HG03064 (cell line): Measurements from ENCODE around the gene DLG2.

ENCODE experiments used
- ATAC-seq: cut with Tn5 transposase; IDR thresholded peaks from one replicate; pipeline ENCODE4 v1.9.1; 2021; ENCODE audit warnings: low read depth; ENCODE audit not compliant: unreplicated experiment

The DLG2 gene

DNA sequence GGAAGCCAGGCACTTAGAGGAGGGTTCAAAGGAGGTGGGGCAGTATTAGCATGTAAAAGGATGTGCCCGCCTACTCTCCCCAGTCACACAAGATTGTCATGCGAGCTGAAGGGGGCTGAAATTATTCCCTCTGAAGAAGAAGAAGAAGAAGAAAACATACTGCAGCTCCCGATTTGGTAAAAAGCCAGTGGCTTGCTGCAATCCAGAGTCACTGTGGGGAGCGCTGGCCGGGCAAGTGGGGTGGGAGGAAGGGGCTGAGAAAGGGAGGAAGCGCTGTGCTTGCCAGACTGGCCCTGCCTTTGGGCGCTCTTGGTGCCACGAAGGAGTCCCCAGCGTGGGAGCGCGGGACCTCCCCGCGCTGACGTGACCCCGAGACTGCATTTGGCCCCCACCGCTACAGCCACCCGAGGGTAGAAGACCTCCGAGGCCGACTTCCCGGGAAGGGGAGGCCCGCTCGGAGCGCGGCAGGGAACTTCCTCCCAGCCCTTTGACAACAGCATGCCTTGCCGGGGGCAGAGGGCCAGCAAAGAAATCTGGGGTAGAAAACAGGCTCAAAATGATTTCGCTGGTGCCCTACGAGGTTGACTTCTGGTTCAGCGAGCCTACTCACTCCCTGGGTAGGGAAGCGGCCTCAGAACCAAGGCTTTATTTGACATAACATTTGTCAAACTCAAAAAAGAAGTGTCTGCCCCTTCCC lies 906.3 kb downstream of the DLG2 start:
- ATAC-seq: no peak

DNA sequence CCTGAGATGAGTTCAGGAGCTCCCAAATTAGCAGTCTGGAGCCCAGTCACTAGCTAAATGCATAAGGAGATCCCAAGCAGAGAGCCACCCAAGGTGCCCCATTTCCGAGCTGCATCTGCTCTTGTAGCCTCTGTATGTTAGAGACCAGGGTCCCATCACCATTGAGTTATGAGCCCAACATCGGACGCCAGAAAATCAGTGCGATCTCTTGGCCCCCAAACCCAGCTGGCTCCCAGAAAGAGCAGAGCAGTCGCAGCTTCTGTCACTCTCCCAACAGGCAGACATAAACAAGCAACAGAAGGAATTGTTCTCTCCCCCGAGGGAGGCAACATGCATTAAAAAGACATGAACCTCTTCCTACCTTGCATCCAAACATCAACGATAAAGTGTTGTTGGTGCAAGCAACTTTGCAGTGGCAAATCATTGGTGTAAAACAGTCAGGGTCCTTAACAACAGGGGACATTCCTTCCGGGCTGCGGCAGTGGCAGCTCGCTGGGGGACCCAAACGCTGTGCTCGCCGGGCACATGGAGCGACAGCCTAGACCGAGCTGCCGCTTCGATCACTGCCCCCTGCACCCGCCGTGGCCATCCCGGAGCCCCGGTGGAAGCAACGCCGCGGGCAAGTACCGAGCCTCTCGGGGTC lies 907.1 kb downstream of the DLG2 start:
- ATAC-seq: no peak

DNA sequence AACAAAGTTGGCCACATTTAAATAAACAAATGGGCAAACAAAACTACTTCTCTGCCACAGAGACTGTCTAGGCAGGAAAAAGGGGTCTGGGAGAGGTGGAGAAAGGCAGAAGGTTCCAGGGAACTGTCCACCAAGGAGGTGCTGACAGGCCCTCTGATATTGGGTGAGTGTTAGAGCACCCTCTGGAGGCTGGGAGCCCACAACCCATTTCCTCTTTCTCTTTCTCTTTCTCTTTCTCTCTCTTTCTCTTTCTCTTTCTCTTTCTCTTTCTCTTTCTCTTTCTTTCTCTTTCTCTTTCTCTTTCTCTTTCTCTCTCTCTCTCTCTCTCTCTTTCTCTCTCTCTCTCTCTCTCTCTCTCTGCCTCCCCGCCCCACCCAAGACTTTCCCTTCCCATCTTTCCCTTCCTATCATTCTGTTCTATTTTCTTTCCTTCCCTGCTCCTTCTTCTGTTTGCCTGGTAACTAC lies 912.8 kb downstream of the DLG2 start:
- peak; percentile 85 for ATAC-seq

DNA sequence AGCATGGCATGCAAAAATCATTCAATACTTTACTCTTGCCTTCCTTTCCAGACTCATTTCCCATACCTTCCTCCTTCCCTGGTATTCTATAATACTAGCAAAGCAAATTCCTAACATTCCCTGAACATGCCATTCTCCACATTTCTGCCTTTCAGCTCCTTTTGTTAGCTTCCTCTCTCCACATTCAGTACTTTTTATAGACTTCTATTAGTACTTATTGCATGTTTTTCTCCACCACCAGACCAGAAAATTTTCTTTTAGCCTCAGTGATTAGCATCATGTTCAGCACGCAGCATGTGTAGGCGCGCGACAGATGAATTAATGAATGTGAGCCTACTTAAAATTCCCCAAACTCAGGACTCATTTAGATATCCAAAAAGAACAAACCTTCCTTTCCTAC lies 935.3 kb downstream of the DLG2 start:
- ATAC-seq: no peak

DNA sequence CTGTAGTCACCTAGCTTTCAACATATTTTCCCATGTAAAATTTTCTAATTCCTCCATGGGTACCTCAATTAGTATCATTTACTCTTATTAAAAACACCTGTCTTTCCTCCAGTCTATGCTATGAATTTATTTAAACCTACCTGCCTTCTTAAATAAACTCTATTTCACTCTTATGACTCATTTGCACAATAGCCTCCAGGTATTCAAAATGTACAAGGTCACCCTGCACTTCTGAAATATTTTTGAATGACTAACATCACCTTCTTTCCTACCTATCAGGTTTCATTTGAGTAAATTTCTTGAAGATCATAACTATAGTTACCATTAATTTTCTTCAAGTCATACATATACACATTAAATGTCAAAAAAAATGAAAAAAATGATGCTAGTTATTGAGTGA lies 939.7 kb downstream of the DLG2 start:
- ATAC-seq: no peak

DNA sequence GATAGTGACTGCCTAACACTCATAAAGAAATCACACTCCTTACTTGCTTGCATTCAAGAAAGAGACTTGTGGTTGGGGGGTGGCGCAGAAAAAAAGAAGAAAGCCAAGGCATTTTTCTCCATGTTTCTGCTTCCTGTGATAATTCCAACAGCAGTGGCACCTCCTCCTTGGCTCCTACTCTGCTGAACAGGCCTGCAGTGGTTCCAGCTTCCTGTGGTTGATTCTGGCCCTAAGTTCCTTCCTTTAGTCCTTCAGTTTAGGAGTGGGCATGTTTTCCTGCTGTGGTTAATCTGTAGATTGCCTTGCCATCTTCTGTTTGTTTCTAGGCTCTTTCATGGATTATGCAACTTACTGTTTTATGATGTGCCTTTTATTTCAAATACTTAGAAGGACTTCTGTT lies 940.4 kb downstream of the DLG2 start:
- no peak for ATAC-seq

DNA sequence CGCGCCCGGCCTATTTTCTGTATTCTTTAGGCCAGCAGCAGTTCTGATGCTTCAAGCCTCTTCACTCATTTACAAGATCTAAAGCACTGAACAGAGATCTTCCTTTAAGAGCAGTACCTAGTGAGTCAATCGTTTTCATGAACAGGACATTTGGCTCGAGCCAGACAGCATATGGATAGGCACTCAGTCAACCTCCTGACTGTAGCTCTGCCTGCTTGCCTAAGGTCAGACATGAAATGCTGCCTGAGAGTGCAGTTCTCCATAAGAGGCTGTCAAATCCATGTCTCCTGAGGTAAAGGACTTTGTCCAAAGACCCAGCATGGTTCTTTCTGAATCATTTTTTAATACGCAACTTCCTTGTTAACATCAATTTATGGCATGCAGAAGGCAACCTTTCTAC lies 941.2 kb downstream of the DLG2 start:
- ATAC-seq: no peak

DNA sequence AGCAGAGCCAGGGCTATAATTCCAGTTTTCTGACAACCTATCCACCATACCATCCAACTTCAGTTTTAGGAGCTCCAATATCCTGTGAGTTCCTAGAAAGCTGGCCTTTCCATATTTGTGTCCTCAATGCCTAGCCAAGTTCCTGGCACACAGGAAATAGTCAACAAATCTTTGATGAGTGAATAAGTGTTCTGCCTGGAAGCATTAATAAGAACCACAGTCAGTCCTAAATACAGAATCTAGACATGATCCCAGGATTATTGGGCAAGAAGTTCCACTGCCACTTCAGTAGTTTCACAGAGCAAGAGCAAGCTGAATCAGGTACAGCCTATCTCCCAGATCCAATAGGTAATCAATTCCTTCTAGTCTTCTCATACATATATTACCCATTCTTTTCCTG lies 942.0 kb downstream of the DLG2 start:
- ATAC-seq: no peak

DNA sequence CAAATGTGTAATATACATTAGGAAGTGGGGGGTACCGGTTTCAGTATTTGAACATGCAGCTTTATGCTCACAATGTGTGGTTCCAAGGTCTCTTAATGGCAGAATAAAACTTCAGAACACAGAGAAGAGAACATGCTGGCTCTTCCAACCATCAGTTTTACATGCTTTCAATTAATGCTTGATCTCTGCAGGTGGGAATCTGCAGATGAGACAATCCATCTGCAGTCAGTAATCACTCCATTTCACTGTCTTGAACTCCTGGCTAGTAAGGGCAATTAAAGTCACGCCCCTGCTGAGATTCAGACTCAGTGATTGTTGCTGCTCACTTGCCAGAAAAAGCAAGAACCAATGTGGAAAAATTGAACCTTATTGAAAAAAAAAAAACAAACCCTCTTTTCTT lies 945.7 kb downstream of the DLG2 start:
- ATAC-seq: no peak

DNA sequence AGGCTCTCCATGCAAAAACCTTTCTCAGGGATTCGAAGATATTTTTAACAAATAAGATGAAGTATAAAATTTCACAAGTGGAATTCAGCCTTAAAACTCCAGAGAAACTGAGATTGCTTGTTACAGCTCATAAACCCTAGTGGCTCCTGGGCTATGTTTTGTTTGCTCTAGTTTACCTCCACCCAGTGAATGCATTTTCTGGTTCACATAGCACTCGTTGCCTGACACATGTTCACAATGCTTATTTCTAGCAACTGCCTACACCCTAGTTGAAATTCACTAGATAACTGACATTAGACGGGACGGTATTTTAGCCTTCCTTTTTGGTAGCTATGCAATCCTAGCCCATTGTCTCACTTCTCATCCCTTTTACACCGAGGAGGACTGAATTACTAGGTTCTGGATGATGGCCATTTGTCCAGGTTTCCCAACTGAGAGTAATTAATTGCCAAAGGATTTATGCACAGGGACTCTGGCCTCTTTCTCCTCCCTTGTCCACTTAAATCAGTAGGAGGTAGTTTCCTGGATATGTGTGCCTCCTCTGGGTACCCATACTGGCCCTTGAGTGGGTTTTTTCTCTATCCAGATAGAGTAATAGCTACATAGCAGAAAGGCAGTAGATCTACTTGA lies 951.6 kb downstream of the DLG2 start:
- ATAC-seq: no peak

DNA sequence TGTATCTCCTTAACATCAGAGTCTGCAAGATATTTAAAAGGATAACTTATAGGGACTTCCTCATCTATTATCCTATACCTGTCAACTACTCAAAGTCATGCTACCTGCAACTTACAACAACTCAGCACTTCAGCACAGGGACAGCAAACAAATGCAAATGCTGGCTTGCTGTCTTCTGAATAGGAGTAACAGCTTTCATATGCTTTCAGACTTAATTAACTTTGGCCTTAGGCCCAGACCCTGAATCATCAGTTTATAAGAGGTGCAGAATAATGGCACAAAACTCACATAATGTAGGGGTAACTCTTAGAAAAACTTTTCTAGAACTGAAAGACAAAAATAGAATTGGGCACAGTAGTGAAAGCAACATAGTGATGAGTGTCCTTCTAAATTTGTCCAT lies 953.4 kb downstream of the DLG2 start:
- no peak for ATAC-seq

DNA sequence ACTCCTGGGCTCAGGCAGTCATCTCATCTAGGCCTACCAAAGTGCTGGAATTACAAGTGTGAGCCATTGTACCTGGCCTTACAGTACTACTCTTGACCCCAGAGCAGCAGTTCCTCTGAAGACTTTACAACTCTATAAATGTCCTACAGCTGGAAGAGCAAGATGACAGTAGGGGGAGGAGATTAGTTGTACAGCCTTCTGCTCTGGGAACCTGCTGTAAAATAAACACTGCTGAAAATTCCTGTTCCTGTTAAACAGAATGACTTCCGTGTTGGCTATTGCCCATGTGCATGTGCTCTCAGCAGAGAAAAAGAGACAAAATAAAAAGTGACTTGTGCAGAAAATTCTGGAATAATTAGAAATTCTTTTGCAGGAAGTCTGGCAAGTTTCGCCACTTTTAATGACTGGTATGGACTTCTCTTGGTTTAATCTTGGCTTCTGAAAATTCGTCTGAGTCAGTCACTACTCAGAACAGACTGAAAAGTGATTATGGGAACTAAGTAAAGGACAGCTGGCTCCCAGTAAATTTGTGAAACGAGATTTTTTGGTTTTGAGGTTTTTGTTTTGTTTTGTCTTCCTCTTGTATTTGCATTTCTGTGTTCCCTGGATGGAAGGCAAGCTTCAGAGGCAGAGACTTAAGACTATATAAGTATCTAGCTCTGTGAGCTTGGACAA lies 955.7 kb downstream of the DLG2 start:
- no peak for ATAC-seq

DNA sequence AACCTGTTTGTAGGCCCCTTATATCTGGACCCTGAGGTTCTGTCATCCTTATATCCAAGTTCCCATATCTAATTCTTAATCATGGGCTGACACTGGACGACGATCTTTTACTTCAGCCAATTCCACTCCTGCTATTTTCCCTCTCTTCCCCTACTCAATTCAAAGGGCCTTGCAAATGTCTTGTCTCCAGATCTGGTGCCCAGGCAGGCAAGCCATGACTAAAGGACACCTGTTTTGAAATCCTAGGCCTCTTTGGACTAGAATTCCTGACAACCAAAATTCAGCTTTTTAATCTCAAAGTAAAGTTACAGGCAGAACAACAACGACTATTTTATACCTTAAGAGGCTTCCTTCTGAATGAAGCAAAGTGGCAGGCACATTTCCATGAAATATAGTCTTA lies 963.4 kb downstream of the DLG2 start:
- ATAC-seq: no peak

DNA sequence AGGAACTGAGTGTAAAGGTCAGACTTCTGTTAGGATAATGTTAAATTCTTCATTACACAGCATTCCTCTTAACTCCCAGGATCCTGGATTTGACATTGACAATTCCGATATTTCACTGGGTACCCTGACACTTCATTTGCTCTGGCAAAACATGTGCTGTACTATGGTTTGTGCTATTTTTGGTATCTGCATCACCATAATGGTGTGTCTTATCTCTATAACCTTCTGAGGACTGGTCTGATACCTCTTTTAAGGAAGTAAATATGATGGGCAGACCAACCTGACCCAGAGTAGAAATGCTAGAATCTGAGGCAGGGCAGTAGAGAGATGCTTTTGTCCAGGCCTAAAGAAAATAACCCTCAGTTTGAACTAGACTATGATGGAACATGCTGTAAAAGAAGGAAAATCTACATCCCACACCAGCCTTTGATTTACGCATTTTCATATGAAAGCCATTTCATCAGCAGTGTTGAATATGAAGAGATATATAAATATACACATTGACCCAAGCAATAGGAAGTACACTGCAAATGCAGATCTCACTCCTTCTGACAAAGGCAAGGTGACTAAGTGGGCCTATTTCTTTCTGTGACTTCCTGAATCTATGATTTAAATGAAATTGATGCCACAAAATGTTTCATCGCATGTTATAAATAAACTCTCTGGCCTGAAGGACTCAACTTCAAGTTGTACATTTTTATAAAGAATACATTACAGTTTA lies 966.7 kb downstream of the DLG2 start:
- no peak for ATAC-seq

DNA sequence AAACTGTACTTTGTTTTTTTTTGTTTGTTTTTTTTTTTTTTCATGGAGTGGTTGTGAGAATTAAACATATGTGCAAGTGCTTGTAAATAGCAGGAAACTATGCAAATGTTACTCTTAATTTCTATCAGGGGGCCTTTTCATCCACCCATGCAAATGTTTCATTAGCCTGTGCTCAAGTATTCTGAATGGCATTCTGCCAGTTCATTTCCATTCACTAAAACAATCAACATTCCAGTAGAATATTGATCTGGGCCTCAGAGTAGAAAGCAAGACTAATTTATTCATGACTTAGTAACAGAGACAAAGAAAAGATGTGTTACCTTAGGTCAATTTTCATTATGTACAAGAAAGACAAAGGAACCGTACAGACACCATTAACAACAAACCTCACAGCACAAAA lies 971.4 kb downstream of the DLG2 start:
- ATAC-seq: no peak

DNA sequence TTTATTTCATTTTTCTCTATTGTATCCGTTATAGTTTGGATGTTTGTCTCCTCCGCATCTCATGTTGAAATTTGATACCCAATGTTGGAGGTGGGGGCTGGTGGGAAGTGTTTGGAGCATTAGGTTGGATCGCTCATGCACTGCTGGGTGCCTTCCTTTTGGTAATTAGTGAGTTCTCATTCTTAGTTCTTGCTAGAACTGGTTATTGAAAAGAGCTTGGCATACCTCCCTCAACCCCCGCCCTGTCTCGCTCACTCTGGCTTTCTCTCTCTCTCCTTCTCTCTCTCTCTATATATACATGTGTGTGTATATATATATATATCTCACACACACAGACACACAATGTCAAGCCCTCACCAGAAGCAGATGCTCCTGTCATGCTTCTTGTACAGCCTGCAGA lies 978.7 kb downstream of the DLG2 start:
- ATAC-seq: no peak

DNA sequence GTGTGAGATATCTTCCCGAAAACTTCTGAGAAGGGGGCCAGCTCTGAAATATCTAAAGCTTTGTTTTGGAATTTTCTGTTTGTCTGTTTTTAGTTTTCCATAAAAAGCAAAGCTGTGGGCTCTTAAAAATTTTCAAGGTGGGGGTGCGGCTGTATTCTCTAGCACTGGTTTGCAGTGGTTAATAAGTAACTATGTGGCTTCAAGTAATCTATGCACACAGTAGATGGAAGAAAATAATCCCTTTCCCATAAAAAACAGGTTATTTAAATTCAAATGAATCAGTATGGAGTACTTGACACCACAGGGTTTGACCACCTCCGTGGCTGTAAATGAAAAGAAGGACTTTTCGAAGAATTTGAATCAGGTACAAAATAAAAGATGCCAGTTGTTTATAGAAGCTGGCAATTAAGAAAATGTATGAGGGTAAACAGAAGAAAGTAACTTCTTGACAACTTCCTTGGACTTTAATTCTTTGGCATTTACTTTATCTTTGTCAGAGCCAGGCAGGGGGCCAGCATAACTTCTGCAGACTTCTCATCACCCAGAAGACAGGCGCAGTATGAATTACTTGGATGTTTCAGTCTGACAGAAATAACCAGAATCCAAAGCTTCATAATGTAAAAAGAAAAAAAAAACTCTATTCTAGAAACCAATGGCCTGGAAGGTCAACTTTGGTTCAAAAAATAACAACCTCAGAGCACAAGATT lies 981.0 kb downstream of the DLG2 start:
- no peak for ATAC-seq

DNA sequence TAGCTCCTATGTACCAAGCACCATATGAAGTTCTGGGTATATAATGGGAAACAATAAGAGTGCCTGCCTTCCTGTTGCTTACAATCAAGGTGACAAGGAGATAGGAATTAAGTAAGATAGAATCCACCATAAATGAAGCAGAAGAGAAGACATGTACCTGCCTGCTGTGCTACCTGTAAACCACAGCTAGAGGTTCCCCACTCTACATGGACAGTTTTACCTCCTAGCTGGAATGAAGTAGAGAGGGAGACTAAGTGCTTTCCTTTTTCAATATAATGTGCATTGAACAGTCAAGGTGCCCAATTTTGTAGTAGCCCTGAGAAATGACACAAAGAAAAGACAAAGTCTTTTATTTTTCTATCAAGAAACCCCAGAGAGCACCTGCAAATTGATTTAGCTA lies 984.6 kb downstream of the DLG2 start:
- no peak for ATAC-seq

DNA sequence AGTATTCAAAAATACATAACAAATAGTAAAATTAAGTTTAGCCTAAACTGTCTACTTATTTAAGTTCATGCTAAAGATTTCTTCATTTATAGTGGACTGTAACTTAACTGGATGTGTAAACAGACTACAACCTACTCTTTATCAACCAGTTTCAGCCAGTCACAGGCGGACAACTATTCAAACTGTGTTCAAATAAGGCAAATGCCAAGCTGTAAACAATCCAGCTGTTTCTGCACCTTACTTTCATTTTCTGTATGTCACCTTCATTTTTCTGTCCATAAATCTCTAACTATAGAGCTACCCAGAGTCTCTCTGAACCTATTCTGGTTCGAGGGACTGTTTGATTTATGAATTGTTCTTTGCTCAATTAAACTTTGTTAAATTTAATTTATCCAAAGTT lies 992.8 kb downstream of the DLG2 start:
- no peak for ATAC-seq

DNA sequence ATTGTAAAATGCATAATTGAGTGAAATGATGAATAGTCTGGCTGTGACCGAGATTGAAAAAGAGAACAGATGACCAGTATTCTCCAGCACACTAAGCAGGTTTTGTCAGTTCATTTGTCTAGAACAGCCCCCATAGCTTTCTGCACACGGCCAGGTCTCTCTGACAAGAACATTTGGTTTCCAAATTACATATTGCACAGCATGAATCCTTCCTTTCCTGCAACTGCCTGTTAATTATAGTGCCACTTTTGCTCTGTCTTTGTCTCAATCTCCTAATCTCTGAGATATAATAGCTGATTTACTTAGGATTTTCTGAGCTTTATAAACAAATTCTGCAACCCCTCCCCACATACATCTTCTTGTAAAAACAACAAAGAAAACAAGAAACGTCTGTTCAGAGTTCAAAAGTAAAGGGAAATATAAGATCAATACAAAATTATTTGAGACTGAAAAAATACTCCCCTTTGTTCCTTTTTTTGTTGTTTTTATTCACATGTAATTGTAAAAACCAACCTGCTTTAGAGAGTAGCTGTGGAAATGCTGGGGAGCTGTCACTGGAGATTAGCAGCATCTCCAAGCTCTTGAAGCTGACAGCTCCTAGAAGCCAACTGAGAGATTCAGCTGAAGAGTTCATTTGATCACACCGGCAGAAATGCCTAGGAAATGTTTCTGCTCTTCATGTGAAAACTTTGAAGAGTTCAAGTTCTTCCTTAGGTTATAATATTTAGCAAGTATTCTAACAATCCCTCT lies 998.1 kb downstream of the DLG2 start:
- no peak for ATAC-seq
